Muscle of back (tissue), 13 donors: ENCODE results near the gene C4orf33. TPM values are rescaled to one million over a fixed set of nuclear protein-coding genes. Genes with fewer than 3 reads are reported as not detected.
"Not testable (repeated sequence)": the region's sequence is repeated elsewhere in the genome, so short reads cannot be mapped to it uniquely, and the experiment has no call there.

ENCODE experiments used
- DNase-seq, 3 donors: peaks; one replicate each; pipeline versions ENCODE4 v3.0.0 to v3.0.0-alpha.2; 2013
- long read RNA-seq, 9 donors: transcript quantifications; one replicate each; lab custom pipeline, GENCODE V29; 2026
- polyA plus RNA-seq, 10 donors: library from polyadenylated mRNA; unstranded; fragments of 120-200 nt; gene quantifications; one replicate each; pipeline ENCODE4 v1.2.1, GENCODE V29; 2013; ENCODE audit not compliant: insufficient read length in 10 of 10

C4orf33 gene
- polyA plus RNA-seq = 10 to 100 TPM in 1 of 10 donors, 1 to 10 TPM in 9; 5.2 to 10.5 (median 6.9) TPM
- long read RNA-seq, donor 1 = 0 reads
- long read RNA-seq, donor 2 = 0 reads
- long read RNA-seq, donor 3 = 0 reads
- long read RNA-seq, donor 4, partial matches to known transcripts = 0 of 1 reads
- long read RNA-seq, donor 4, other reads (novel, unspliced or antisense) = 0 of 1 reads
- long read RNA-seq, donor 5 = 0 reads
- long read RNA-seq, donor 6 = 0 reads
- long read RNA-seq, donor 7, full-length matches to known transcripts = 2 of 2 reads
- long read RNA-seq, donor 7, partial matches to known transcripts = 0 of 2 reads
- long read RNA-seq, donor 7, other reads (novel, unspliced or antisense) = 0 of 2 reads
- long read RNA-seq, donor 8, partial matches to known transcripts = 0 of 1 reads
- long read RNA-seq, donor 8, other reads (novel, unspliced or antisense) = 0 of 1 reads
- long read RNA-seq, donor 9 = 0 reads

GRCh38 chr4:129095811-129096454, at the start of gene C4orf33:
Gene C4orf33, plus strand, starts transcription at chr4:129096152. Its CDS starts 6,459 bp downstream, at chr4:129102611.
- DNase-seq = peak; percentile 72 to 94 (median 82)

GRCh38 chr4:129059028-129059427, 36.9 kb upstream of the C4orf33 start:
- no peak for DNase-seq

- no peak for DNase-seq
These were observed 33.4 kb upstream of the C4orf33 start for GRCh38 chr4:129062580-129062979.

- DNase-seq = no peak
These were observed 32.3 kb upstream of the C4orf33 start for GRCh38 chr4:129063640-129064039.

- DNase-seq = peak in 1 of 3 donors; percentile 2
These were observed 31.2 kb upstream of the C4orf33 start for GRCh38 chr4:129064717-129065116.

- not testable (repeated sequence) for DNase-seq
These were observed 26.4 kb upstream of the C4orf33 start for GRCh38 chr4:129069537-129069936.

- no peak for DNase-seq
These were observed 18.6 kb upstream of the C4orf33 start for GRCh38 chr4:129077326-129077725.

GRCh38 chr4:129080129-129080528, 15.8 kb upstream of the C4orf33 start:
- DNase-seq = no peak

GRCh38 chr4:129082302-129082701, 13.7 kb upstream of the C4orf33 start:
- no peak for DNase-seq

GRCh38 chr4:129085472-129085871, 10.5 kb upstream of the C4orf33 start:
- no peak for DNase-seq

- no peak for DNase-seq
These were observed 8.4 kb upstream of the C4orf33 start for GRCh38 chr4:129087516-129087915.

GRCh38 chr4:129092631-129093190, 3.2 kb upstream of the C4orf33 start:
- peak in 1 of 3 donors; percentile 27 for DNase-seq

GRCh38 chr4:129093191-129093920, 2.6 kb upstream of the C4orf33 start, which contains the start of gene SCLT1:
Gene SCLT1, minus strand, starts transcription at chr4:129093539. Its CDS starts 436 bp downstream, at chr4:129093103.
- DNase-seq = peak; percentile 99

- peak in 1 of 3 donors; percentile 10 for DNase-seq
These were observed 1.6 kb upstream of the C4orf33 start for GRCh38 chr4:129094347-129094746.

GRCh38 chr4:129098531-129099001, 2.6 kb downstream of the C4orf33 start:
- no peak for DNase-seq

- DNase-seq = peak in 1 of 3 donors; percentile 26
These were observed 14.2 kb downstream of the C4orf33 start for GRCh38 chr4:129109965-129110824.

- no peak for DNase-seq
These were observed 15.0 kb downstream of the C4orf33 start for GRCh38 chr4:129110931-129111330.

- no peak for DNase-seq
These were observed 16.0 kb downstream of the C4orf33 start for GRCh38 chr4:129111919-129112318.

- DNase-seq = no peak
These were observed 17.5 kb downstream of the C4orf33 start for GRCh38 chr4:129113434-129113833.

GRCh38 chr4:129113919-129114318, 18.0 kb downstream of the C4orf33 start:
- DNase-seq = no peak

GRCh38 chr4:129117705-129118104, 21.8 kb downstream of the C4orf33 start:
- no peak for DNase-seq
